Lower leg skin (tissue), 3 donors: Measurements from ENCODE around the gene PMVK.

Experiments used
- CTCF ChIP-seq, 3 donors: fragments of 450-650 bp; IDR thresholded peaks; one replicate each; pipeline ENCODE4 v1.5.1; 2016; ENCODE audit warnings: antibody characterized with exemption in 3 of 3, mild to moderate bottlenecking in 3 of 3, moderate library complexity in 2 of 3
- POLR2A ChIP-seq, 2 donors: fragments of 450-650 bp; IDR thresholded peaks; one replicate each; pipeline ENCODE4 v1.6.1; 2016 to 2017; ENCODE audit warnings: antibody characterized with exemption in 2 of 2, mild to moderate bottlenecking in 1 of 2, moderate library complexity in 1 of 2

DNA sequence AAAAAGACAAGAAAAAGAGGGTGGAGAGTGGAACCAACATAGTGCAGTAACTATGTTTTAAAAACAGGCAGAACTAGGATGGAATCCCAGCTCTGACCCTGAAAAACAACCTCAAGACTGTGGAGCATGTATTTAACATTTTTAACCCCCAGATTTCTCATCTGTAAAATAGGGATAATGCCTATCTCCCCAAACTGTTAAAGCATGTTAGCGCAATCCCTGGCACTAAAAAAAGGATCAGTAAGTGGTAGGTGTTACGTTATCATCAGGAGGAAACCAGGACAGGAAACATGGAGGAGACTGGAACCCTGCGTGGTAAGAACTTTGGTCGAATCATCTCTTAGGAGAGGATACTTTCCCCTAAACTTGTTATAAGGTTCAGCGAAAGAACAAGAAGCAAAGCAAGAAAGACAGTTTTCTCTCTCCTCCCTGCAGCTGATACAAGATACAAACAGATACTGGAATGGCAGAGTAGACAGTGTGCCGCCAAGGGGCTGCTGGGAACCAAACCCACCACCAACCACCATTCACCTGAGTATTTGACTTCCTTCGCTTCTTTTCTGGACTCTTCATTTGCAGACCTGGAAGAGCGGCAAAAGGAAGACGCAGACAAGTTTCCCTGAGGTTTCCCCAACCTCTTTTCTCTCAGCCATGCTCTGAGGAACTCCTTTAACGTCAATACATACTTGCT is 24.1 kb upstream of the PMVK start:
- no peak for TF ChIP-seq CTCF (IDR thresholded peaks at IDR 0.05)
- no peak for TF ChIP-seq POLR2A (IDR thresholded peaks at IDR 0.05)
